GM12801 (cell line): ENCODE data around the gene LIN28B.

Experiments
- CTCF ChIP-seq: IDR thresholded peaks from one replicate; pipeline ENCODE4 v1.5.1; 2011; ENCODE audit warnings: control low read depth; ENCODE audit not compliant: insufficient read length; ENCODE audit errors: extremely low read depth

LIN28B gene

GRCh38 chr6:104986625-104987024 lies 29.7 kb downstream of the LIN28B start:
- TF ChIP-seq CTCF: no peak

- no peak for TF ChIP-seq CTCF
Measured at GRCh38 chr6:104987218-104987617, 30.3 kb downstream of the LIN28B start.

GRCh38 chr6:104990085-104990484 lies 33.2 kb downstream of the LIN28B start:
- TF ChIP-seq CTCF: no peak

- TF ChIP-seq CTCF: no peak
Measured at GRCh38 chr6:104995989-104996617, 39.2 kb downstream of the LIN28B start.

GRCh38 chr6:105001063-105001462 lies 44.2 kb downstream of the LIN28B start:
- TF ChIP-seq CTCF: no peak

GRCh38 chr6:105001906-105002305 lies 45.0 kb downstream of the LIN28B start:
- no peak for TF ChIP-seq CTCF

GRCh38 chr6:105005451-105005850 lies 48.5 kb downstream of the LIN28B start:
- TF ChIP-seq CTCF: no peak
